TTC549 (cell line): ENCODE data around the gene DIDO1.

Experiments
- FAIRE-seq: peaks from 2 replicates; lab custom pipeline; 2012; peaks lifted over from hg19 to GRCh38; lab: Jason Lieb, UNC

DIDO1 gene

GRCh38 chr20:62950741-62951140 is 24.4 kb upstream of the DIDO1 start:
- no peak for FAIRE-seq

DNA sequence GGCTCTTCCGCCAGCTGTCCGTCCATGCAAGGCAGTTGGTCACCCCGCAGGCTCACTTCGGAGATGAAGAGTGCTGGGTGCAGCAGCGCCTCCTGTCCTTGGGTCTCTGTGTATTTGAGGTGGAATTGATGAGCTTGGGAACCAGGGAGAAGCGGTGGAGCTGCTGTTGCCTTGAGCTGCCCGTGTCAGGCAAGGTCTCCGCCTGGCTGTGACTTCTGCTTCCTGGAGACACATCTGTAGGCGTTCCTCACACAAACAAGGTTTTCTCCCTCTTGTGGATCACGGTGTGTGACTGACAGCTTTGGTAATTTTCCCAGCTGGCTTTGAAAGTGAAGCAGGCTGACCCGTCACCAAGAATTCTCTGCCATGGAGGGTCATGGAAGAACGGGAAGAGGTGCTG is 23.7 kb upstream of the DIDO1 start:
- no peak for FAIRE-seq

DNA sequence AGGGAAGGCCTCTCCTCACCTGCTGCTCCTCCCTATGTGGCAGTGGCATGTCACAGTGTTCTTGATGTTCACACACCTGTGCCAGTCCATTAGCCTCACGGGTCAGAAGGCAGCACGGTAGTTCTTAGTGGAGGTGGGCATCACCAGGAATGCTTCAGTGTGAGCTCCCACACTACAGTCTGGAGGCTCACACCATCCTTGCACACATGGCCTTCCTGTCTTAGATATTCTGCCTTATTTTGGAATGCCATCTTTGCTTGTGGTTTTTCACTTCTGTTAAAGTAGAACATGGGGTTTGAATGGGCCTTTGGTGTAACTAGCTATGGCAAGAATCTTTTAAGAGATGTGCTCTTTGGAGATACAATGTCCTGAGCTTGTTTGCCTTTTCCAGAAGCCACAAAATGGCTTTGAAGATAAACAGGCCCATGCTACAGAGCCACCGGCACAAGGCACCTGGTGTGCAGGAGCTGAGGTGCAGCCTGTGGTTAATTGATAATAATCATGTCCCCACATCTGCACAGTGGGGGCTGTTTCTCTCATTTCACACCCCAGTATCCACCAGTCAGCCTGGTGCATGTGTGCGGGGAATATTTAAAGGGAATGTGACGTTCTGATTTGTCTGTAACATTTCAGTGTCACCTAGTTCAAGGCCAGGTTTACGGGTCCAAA is 23.0 kb upstream of the DIDO1 start:
- FAIRE-seq: no peak

GRCh38 chr20:62947532-62948300 is 21.4 kb upstream of the DIDO1 start:
- no peak for FAIRE-seq

DNA sequence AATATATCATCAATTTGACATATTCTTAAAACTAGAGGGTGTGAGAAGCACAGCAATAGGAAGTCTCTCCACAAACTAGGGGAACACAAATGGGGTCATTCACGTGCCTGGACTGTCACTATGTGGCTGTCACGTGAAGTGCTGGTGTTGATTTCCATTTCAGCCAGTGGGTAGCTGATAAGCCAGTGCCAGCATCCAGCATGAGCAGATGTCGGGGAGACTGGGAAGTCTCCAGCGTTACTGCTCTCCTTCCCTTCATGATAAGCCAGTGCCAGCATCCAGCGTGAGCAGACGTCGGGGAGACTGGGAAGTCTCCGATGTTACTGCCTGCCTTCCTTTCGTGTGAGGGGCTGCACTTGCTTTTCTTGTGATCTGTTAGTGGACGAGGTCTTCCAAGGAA is 20.6 kb upstream of the DIDO1 start:
- no peak for FAIRE-seq

- FAIRE-seq: no peak
Measured at GRCh38 chr20:62945771-62946339, 19.6 kb upstream of the DIDO1 start.

GRCh38 chr20:62944746-62945145 is 18.4 kb upstream of the DIDO1 start:
- no peak for FAIRE-seq

GRCh38 chr20:62944184-62944583 is 17.9 kb upstream of the DIDO1 start:
- FAIRE-seq: no peak

GRCh38 chr20:62943396-62943795 is 17.1 kb upstream of the DIDO1 start:
- no peak for FAIRE-seq

GRCh38 chr20:62942456-62942855 is 16.2 kb upstream of the DIDO1 start:
- FAIRE-seq: no peak

DNA sequence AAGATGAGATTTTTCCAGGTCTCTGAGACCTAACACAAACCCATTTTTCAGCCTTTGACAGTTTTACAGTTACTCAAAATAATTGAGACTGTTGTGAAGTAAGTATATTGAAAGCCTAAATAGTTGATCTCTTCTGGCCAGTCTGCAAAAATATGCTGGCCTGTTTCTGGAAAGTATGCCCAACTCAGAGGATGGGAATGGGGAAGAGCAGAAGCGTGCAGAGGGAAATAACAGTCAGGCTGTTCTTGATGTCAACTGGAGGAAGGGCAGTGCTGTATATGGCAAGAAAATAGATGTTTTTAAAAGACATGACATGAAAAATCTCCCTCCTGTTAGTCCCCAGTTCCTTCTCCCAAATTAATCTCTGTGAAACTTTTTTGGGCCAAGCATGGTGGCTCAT is 15.5 kb upstream of the DIDO1 start:
- no peak for FAIRE-seq

DNA sequence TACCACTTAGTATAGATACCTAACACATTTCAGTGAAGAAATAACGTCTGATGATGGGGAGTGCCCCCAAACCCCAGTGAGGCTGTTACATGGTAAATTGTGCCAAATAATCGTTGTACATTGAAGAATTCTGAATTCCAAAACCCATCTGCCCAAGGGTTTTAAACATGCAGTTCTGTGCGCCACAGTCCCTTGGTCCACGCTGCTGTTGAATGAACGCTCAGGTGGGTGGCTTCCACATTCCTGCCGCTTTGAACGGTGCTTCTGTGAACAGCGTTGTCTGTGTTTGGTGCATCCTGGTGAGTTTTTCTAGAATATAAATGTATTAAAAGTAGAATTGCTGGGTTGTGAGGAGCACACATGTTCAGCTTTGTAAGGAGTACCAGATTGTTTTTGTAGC is 14.6 kb upstream of the DIDO1 start:
- no peak for FAIRE-seq

DNA sequence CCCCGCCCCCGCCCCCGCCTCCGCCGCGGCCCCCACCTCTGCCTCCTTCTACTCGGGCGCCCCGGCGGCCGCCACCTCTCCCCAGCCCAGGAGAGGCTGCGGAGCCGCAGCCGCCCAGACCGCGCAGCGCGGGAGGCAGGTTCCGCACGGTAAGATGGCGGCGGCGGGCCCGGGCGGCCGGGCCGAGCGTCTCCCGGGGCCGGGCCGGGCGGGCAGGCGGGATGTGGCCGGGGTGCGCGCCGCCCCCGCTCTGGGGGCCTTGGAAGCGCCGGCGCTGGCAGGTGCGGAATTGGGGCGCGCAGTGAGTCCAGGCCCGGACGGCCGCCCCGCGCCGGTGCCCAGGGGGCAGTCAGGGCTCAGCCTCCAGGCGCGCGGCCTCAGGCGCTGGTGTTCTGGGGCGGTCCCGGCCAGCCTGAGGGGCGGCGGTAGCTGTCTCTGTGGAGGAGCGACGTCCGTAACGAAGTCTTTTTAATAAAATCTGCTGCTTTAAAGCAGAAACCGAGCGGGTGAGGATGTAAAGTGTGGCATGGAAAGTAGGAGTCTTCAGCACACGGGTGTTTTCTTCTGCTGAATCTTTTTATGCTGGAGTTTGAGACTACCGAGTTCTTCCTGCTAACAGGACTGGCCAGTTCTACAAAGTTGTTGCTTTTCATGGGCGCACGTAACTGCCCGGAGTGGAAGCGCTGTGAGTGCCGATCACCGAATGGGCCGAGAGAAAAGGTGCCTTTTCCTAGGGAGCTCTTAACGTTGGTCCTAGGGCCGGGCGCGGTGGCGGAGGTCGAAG is 12.0 kb upstream of the DIDO1 start, which contains the start of gene GID8:
Gene GID8, plus strand, starts transcription at position 43 of the 784 bp plus-strand sequence. CDS start 3,356 bp downstream, outside the sequence.
- FAIRE-seq: no peak

- FAIRE-seq: no peak
Measured at GRCh38 chr20:62937268-62938104, 11.2 kb upstream of the DIDO1 start.

- FAIRE-seq: no peak
Measured at GRCh38 chr20:62935968-62936585, 9.8 kb upstream of the DIDO1 start.

DNA sequence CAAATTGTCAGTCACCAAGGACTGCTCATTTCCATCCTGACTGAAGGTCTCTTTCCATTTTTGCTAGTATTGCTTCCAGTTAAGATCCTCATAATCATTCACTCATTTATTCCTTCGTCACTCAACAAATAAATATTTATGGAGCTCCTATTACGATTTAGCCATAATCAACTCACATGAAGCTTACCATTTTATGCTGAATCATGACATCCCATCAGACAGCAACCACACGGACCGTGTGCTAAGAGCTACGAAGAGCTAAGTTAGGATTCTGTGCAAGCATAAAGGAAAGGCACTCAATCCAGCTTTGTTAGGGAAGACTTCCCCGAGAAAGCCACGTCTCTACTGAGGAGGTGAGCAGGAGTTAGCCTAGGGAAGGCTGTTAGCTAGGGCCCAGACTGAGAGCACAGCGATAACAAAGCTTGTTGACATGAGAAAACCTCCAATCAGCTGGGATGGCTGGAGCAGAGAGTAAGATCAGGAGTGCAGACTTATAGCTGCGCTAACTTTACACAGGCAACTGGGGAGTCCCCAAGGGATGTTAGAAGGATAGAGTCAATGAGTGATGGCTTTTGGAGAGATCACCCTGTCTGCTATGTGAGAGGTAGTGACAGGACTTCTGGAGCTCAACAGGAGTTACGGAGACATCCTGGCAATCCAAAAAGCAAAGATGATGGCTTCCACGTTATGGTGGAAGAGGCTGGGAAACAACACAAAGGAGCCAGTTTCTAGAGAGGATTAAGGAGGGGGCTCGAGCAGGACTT is 9.1 kb upstream of the DIDO1 start:
- FAIRE-seq: no peak

DNA sequence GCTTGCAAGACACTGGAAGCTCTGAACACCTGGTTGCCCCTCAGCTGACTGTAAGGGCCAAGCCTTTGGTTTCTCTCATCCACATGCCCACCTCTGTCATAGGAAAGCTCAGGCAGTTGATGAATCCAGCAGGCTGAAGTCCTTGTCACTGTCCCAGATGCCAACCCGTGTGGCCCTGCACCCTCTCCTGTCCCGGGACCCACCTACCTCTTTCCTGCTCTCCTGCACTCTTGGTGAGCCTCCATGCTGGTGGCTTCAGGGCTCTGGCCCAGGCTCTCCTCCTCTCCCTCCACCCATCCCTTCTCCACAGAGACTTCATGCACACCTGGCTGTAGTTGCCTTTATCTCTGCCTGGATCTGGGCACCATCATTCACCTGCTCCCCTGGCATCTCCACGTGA is 7.7 kb upstream of the DIDO1 start:
- no peak for FAIRE-seq

DNA sequence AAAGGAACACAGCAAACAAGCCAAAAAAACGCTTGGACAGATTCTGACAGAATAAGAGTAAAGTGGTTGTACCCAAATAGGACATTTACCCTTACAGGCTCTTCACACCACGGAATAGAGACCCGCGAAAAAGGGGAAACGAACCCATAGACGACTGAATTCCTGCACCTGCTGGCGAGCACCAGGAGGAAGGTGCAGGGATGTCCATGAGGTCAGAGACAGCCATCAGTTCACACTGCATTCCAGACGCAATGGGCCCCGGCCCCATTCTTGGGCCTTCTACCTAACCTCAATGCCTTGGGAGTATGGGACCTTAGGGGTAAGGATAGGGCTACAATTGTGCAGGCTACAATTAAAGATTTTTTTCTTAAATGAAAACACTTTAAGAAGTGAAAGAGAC is 5.2 kb upstream of the DIDO1 start:
- no peak for FAIRE-seq

DNA sequence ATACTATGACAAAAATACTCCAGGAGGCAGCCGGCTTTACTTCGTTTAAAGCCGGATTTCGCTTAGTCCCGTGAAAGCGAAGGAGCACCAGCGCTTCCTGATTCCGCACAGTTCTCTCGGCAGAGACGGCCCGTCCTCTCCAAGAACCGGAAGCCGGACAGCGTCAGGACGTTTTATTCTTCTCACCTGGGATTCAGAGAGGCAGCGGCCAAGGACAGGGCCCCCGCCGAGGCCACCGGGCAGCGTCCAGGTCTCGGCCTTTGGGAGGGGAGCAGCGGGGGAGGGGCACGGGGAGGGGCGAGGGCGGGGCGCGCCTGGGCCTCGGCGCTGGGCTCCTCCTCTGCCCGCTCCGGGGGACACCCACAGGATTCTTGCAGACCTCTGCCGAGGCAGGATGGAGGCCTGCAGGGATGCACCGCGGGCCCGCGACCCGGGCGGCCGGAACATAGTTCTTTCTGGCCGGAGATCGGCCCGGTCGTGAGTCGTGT is 2.8 kb upstream of the DIDO1 start:
- no peak for FAIRE-seq

DNA sequence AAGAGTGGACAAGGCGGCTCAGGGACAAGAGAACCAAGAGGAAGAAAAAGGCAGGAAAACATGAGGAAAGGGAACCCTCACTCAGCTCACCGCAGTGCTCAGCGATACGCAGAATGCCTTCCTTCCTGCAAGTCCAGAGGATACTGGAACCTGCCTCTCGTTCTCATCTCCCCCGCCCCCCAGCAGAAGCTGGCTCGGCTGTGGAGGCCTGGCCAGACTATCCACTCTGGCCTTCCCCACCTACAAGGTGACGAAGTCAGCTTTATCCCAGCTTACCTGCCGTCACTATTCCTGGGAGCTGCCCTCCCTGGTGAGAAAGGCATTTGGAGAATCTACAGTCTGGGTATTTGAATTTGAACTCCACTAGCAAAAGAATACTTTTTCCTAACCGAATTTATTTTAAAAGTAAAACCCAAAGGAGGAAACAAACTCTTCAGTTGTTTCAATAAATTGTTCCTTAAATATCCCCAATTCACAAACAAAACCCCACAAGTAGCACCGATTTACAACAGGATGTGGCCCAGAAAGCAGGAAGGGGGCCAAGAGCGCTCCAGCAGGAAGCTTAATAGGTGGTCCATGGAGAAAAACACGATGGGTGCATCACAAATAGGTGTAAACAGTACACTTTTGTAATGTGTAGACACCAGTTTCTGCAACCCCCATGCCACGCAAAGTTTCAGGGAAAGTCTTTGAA is 2.1 kb upstream of the DIDO1 start:
- no peak for FAIRE-seq
